Hematopoietic multipotent progenitor cell (in vitro differentiated cells): ENCODE measurements around the gene TSKU. TPM values are rescaled to one million over a fixed set of nuclear protein-coding genes. Genes with fewer than 3 reads are reported as not detected.
"Not testable (repeated sequence)": the region's sequence is repeated elsewhere in the genome, so short reads cannot be mapped to it uniquely, and the experiment has no call there.

Experiments used
- DNase-seq, 3 donors: peaks; one replicate each; pipeline ENCODE4 v3.0.0-alpha.2; 2011 to 2015; ENCODE audit warnings: low read depth in 2 of 3, low spot score in 2 of 3
- total RNA-seq: library from RNA; depleted of rRNA; stranded (reverse); fragments of >200 nt; gene quantifications from one replicate; pipeline ENCODE4 v1.2.3, GENCODE V29; 2012

The TSKU gene
- total RNA-seq, 1 donor = 0.27 TPM

DNA sequence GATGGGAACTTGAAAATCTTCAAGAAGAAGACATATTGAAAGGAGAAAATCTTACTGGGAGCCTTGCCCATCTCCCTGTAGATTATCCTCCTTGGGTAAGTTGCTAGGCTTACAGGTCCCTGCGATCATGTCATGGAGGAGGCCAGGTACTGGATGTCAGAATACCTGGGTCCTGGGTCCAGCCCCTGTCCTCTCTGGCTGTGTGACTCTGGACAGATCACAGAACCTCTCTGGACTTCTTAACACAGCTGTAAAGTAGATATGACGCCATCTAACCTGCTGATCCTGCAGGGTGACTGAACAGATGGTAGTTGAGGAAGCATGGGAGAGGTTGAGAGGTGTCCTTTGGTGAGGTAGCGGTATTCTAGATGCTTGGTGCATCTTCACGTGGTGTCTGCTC lies 4.1 kb downstream of the TSKU start:
- no peak for DNase-seq

DNA sequence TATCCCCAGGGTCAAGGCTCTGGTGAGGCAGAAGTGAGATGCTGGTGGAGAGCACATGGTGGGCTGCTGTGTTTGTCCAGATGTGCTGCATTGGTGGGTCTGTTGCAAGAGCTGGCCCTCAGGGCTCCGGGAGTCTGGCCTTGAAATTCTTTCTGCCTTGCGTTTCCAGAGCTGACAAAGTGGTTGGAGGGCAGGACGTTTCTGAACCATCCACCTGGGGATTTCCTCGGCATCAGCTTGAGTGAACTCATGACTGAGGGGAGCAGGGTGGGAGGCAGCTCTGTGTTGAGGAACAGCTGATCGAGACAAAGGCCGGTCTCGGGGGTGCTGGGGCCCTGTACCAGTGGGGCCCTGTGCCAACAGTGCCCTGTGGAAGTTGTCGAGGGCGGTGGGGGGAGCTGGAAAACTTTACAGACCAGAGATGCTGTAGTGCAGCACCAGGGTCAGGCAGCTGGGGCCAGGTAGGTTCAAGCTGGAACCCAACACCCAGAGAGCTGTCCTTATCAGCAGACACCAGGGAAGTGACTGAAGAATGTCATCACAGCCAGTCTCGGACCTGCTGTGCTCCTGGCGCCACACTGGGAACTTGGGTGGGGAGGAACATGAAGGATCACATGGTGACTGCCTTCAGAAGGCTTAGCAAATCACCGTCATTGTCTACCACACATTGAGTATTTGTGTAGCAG lies 4.9 kb downstream of the TSKU start:
- DNase-seq = no peak

DNA sequence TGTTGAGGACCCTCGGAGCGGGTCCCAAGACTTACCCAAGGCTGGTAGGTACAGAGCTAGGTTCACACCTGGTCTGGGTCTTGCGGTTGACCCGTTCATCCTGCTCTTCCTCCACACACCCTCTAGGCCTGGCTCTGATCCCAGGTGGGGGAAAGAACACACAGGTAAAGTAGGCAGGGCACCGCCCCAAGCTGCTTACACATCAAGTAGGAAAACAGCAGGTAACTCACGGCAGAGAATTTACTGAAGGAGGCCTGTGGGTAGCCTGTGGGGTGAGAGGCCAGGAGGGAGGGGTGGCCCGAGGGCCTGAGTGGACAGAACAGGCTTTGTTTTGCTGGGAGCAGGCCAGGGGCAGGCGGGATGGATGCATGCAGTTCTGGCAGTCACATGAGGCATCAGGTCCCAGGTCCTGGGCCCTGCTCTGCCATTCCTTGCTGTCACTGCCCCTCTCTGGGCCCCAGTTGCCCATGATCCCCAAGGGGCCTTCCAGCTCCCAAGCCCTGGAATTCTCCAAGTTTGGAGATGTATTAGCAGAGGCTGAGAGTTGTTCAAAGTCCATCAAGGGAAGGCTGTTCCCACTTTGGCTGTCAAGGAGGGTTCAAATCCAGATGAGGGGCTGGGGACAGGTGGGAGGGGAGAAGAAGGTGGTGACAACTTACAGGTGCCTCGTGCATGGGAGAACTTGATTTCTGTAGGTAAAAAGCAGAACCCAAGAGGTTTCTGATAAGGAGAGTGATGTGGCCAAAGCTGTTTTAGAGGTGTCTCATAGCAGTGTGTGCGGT lies 5.7 kb downstream of the TSKU start:
- DNase-seq = no peak

DNA sequence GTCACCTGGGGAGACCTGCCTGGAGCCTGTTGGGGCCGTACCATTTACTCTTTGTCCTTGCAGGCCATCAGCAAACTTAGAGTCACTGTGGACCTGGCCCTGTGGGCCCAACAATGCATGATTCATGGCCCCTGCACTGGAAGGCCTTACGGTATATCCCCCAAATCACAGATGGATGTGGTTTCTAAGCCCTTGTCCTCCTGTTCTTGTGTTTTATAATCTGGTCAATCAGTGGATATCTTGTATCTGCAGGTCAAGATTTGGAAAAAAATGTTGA lies 6.2 kb downstream of the TSKU start:
- no peak for DNase-seq

DNA sequence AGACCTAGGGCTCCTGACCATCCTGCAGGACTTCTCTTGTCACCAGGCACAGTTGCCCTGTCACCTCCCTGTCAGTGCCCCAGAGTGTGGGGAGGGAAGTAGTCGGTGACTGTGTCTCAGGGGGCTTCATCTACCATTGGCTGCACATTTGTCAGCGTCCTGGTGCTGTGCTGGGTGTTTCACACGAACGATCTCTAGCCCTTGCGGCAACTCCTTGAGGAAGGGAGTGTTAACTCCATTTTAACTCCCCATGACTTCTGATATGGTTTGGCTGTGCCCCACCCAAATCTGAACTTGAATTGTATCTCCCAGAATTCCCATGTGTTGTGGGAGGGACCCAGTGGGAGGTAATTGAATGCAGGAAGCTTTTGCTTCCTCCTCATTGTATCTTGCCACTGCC lies 7.1 kb downstream of the TSKU start:
- DNase-seq = no peak

DNA sequence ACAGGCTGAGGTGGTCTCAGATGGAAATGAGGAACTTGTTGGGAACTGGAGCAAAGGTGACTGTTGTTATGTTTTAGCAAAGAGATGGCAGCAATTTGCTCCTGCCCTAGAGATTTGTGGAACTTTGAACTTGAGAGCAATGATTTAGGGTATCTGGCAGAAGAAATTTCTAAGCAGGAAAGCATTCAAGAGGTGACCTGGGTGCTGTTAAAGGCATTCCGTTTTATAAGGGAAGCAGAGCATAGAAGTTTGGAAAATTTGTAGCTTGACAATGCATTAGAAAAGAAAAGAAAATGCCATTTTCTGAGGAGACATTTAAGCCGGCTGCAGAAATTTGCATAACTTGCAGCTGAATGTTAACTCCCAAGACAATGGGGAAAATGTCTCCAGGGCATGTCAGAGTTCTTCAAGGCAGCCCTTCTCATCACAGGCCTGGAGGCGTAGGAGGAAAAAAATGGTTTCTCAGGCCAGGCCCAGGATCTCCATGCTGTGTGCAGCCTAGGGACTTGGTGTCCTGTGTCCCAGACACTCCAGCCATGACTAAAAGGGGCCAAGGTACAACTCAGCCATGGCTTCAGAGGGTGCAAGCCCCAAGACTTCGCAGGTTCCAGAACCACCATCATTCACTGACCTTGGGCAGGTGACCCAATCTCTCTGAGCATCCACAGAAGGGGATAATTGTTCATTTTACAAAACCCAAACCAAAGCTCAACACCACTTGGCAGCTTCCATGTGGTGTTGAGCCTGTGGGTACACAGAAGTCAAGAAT lies 8.0 kb downstream of the TSKU start:
- DNase-seq = not testable (repeated sequence)

DNA sequence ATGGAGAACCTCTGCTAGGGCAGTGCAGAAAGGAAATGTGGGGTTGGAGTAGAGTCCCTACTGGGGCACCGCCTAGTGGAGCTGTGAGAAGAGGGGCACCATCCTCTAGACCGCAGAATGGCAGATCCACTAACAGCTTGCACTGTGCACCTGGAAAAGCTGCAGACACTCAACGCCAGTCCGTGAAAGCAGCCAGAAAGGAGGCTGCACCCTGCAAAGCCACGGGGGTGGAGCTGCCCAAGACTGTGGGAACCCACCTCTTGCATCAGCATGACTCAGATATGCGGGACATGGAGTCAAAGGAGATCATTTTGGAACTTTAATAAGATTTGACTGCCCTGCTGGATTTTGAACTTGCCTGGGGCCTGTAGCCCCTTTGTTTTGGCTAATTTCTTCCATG lies 8.7 kb downstream of the TSKU start:
- DNase-seq = no peak

DNA sequence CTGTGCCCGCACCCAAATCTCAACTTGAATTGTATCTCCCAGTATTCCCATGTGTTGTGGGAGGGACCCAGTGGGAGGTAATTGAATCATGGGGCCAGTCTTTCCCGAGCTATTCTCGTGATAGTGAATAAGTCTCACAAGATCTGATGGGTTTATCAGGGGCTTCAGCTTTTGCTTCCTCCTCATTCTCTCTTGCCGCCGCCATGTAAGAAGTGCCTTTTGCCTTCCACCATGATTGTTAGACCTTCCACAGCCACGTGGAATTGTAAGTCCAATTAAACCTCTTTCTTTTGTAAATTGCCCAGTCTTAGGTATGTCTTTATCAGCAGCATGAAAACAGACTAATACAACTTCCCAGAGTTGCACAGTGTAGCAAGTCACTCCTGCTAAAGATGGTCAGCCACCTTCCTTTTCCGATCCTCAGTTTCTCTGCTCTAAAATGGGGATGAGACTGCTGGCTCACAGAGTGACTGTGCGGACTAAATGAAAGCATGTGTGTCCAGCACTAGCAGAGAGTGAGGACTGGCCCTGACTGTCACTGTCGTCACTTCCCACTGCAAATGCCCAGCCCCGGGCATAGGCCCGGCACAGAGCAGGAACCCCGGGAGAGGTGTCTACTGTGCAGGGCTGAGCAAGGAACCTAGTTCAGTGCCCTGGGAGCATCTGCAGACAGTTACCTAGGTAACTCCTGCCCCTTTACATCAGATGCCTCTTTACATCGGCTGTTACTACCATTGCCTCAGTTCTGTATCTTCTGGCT lies 9.5 kb downstream of the TSKU start:
- DNase-seq = no peak

DNA sequence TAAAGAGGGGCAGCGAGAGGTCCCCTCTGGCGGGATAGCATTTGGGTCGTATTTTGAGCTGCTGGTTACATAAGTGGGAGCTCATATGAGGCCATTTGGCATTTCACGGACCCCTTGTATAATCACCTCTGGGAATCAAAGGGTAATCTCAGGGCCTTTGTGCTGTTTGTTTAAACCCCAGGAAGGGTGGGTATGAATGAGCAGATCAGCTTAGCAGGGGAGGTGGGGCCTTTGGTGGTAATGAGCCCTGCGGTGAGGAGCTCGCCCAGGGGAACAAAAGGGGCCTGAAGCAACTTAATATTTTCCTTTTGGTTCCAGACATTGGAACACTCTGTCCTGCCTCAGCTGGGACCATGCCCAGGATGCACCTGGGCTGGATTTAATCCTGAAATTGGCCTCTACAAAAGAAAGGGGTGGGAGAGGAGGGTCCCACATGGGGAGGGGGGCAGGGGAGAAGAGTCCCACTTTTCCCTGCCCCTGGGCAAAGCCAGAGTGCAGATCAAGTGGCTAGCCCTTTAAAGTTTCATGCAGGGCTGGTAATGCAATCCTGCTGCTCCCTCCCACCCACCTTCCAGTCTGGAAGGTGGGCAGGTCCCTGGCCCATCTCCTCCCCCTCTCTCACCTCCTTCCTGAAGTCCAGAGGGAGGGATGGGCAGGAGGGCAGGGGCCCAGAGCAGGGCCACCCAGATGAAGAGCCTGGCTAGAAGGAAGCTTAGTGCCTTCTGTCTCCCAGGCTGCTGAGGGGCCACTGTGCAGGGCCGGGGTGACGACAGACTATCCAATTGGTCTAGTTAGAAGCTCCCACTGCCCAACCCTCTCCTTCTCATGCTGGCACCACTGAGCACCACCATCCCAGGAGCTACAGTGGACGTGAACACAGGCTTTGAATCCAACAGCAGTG lies 10.5 kb downstream of the TSKU start:
- DNase-seq = no peak

DNA sequence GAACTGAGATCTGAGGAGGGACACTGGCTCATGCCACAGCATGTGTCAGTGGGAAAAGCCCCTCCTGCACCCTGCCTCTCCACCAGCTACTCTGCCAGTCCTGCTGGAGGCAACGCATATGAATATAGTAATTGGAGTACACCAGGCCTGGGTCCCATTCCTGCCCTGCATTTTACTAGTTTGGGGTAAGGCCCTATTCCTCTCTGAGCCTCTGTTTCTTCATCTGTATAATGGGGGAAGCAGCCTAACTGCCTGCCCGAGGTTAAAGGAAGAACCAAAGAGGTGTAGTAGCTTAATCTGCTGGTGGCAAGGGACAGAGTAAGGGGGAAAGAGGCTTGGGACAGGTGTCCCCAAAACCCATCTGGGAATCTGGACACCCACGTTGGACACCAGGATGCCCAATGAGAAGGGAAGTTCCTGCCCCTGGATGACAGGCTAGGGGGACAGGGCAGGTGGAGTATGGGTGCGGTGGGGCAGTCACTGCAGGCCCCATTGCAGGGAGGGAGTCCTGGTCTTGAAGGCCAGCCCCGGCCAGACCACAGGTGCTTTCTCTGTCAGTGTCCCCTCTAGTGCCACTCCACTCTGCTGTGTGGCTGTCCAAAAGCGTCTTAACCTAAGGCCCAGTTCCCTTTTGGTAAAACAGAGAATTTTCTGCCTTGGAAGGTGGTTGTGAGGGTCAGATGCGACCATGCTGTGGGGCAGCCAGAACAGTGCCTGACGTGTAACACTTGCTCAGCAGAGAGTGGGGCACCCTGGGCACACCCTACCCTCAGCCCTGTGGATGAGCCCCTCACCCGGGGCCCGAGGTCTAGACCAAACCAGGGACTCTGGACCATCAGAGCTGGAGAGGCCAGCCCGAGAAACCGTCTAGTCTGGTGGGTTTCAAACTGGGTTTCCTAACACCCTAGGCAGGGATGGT lies 11.5 kb downstream of the TSKU start:
- DNase-seq = no peak

DNA sequence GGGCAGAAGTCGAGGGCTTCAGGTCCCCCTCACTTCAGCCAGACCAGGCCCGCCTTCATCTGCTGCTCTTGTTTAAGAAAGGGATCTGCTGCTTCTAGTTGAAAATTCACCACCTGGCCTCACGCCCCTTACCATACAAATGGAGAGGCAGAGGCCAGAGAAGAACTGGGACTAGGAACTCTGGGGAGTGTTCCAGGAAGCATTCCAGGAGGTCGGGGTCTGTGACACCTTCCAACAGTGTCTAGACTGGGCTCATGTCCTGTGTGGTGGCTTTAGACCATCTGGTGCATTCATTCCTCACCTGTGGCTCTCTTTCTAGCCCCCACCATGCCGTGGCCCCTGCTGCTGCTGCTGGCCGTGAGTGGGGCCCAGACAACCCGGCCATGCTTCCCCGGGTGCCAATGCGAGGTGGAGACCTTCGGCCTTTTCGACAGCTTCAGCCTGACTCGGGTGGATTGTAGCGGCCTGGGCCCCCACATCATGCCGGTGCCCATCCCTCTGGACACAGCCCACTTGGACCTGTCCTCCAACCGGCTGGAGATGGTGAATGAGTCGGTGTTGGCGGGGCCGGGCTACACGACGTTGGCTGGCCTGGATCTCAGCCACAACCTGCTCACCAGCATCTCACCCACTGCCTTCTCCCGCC lies 12.3 kb downstream of the TSKU start:
- DNase-seq = no peak

DNA sequence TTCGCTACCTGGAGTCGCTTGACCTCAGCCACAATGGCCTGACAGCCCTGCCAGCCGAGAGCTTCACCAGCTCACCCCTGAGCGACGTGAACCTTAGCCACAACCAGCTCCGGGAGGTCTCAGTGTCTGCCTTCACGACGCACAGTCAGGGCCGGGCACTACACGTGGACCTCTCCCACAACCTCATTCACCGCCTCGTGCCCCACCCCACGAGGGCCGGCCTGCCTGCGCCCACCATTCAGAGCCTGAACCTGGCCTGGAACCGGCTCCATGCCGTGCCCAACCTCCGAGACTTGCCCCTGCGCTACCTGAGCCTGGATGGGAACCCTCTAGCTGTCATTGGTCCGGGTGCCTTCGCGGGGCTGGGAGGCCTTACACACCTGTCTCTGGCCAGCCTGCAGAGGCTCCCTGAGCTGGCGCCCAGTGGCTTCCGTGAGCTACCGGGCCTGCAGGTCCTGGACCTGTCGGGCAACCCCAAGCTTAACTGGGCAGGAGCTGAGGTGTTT lies 12.8 kb downstream of the TSKU start:
- no peak for DNase-seq

DNA sequence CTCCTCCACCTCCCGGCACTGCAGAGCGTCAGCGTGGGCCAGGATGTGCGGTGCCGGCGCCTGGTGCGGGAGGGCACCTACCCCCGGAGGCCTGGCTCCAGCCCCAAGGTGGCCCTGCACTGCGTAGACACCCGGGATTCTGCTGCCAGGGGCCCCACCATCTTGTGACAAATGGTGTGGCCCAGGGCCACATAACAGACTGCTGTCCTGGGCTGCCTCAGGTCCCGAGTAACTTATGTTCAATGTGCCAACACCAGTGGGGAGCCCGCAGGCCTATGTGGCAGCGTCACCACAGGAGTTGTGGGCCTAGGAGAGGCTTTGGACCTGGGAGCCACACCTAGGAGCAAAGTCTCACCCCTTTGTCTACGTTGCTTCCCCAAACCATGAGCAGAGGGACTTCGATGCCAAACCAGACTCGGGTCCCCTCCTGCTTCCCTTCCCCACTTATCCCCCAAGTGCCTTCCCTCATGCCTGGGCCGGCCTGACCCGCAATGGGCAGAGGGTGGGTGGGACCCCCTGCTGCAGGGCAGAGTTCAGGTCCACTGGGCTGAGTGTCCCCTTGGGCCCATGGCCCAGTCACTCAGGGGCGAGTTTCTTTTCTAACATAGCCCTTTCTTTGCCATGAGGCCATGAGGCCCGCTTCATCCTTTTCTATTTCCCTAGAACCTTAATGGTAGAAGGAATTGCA lies 13.5 kb downstream of the TSKU start:
- DNase-seq = no peak

DNA sequence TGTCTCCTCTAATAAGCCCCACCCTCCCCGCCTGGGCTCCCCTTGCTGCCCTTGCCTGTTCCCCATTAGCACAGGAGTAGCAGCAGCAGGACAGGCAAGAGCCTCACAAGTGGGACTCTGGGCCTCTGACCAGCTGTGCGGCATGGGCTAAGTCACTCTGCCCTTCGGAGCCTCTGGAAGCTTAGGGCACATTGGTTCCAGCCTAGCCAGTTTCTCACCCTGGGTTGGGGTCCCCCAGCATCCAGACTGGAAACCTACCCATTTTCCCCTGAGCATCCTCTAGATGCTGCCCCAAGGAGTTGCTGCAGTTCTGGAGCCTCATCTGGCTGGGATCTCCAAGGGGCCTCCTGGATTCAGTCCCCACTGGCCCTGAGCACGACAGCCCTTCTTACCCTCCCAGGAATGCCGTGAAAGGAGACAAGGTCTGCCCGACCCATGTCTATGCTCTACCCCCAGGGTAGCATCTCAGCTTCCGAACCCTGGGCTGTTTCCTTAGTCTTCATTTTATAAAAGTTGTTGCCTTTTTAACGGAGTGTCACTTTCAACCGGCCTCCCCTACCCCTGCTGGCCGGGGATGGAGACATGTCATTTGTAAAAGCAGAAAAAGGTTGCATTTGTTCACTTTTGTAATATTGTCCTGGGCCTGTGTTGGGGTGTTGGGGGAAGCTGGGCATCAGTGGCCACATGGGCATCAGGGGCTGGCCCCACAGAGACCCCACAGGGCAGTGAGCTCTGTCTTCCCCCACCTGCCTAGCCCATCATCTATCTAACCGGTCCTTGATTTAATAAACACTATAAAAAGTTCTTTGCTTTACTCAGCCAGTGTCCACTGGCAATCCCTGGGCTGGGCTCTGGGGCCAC lies 14.4 kb downstream of the TSKU start:
- no peak for DNase-seq

DNA sequence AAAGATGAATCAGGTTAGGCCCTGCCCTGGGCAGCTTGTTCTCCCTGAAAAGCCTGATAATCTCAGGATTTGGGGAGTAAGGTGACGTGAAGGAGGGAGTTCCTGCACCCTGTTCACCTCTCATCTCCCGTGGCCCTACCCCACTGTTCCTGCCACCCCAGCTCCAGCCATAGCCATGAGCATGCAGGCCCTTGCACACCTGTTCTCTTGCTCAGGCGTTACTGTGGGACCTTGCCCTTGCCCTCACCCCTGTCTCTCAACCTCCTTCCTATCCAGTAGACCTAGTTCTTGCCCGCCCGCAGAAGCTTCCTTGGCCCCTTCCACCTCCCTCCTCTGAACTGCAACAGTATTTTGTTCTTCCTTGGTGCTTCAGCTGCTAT lies 15.0 kb downstream of the TSKU start:
- no peak for DNase-seq

DNA sequence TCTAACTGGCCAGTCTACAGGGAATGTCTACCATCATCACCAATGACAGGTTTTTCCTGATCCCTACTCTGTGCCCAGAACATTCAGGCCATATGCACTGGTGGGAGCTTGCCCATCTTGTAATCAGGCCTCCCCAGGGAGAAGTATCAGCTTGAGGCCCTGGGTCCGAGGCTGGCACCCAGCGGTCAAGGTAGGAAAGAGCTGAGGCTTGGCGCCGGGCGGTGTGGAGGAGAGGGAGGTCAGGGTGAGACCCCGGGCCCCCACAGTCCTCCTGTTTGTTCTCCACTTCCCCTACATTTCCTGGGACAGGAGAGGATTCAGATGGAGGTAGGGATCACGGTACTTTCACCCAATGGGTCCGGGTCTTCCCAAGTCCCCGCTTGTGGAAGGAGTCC lies 15.5 kb downstream of the TSKU start:
- DNase-seq = no peak
